H1 (cell line): ENCODE results near the gene RNF126. TPM values are rescaled to one million over a fixed set of nuclear protein-coding genes. Genes with fewer than 3 reads are reported as not detected.

ENCODE experiments used
- ATF3 ChIP-seq: IDR thresholded peaks from 2 replicates; pipeline ENCODE4 v1.6.1; 2011; ENCODE audit warnings: low read depth, mild to moderate bottlenecking, low read length; ENCODE audit not compliant: insufficient read depth
- E2F6 ChIP-seq: IDR thresholded peaks from 2 replicates; pipeline ENCODE4 v1.6.1; 2012; ENCODE audit warnings: inconsistent platforms
- MAFK ChIP-seq: IDR thresholded peaks from 2 replicates; pipeline ENCODE4 v1.6.1; 2012; ENCODE audit warnings: low read depth, mild to moderate bottlenecking, improper control_type of control experiment, low read length
- NANOG ChIP-seq: IDR thresholded peaks from 2 replicates; pipeline ENCODE4 v1.6.1; 2011; ENCODE audit warnings: low read length, low read depth, mild to moderate bottlenecking, inconsistent platforms; ENCODE audit not compliant: insufficient read depth, poor library complexity, severe bottlenecking
- SIX5 ChIP-seq: IDR thresholded peaks from 2 replicates; pipeline ENCODE4 v1.6.1; 2011; ENCODE audit warnings: mild to moderate bottlenecking, low read depth, low read length
- polyA plus RNA-seq, 7 experiments: library from polyadenylated mRNA; depleted of rRNA in 3 of 7; stranded (reverse) in 5 of 7; unstranded in 2 of 7; fragments of >200 nt in 5 of 7; fragments of 200-250 nt in 2 of 7; gene quantifications; 1 replicate in 5 of 7; 2 replicates in 1 of 7; 4 replicates in 1 of 7; pipeline versions ENCODE4 v1.2.1 to v1.2.3, GENCODE V29; 2011 to 2013; ENCODE audit warnings: missing spikeins in 2 of 7, mixed read lengths in 2 of 7
- total RNA-seq: library from RNA; stranded (reverse); fragmentation: NEBNext Ultra II Directional; extraction: Animal tissue kit (Norgen Biotek cat#: 25700); gene quantifications from 2 replicates; pipeline ENCODE4 v1.2.1, GENCODE V29; 2021

Gene RNF126
- total and polyA plus RNA-seq, 2 of the 8 experiments (the other 6 are each of a cell fraction or from before 2014, with no cell fraction given), result 21.8 to 68.0 TPM

- TF ChIP-seq E2F6, result no peak
- no peak for TF ChIP-seq MAFK
- TF ChIP-seq NANOG, result no peak
- no peak for TF ChIP-seq SIX5
- TF ChIP-seq ATF3, result no peak
These were observed 16.9 kb downstream of the RNF126 start (continued) for GRCh38 chr19:645912-646778.
